NCI-H1436 treated with DMSO at 0.1 percent for 48 hours (cell line): ENCODE data around the gene ALKBH5.
A peak's percentile ranks its signal among the peaks of the same experiment; 100 is the strongest.

Source experiments
- DNase-seq: peaks from one replicate; lab custom pipeline; 2025; lab: John Stamatoyannopoulos, UW

ALKBH5 gene

DNA sequence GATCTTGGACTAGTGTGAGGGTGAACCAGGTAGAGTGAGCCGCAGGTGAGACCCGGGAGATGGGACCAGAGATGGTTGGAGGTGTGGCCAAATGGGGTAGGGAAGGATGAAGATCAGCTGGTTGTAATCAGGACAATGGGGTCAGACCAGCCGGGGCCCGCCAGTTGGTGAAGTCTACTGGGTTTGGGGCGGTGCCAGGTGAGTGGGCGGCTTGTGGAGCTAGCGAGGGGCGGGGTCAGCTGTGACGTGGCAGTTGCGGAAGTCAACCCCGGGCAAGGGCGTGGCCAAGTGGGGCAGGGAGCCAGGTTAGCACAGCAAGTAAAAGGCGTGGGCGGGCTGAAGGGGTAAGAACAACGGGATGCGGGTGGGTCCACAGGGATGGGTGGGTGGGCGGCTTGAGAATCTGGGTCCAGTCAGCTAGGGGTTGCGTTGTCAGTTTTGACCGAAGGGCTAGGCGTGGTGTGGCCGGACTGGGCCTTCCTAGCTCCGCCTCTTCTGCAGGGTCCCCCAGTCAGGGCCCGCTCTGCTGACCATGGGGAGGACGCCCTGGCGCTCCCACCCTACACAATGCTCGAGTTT lies 25.5 kb upstream of the ALKBH5 start:
- no peak for DNase-seq

DNA sequence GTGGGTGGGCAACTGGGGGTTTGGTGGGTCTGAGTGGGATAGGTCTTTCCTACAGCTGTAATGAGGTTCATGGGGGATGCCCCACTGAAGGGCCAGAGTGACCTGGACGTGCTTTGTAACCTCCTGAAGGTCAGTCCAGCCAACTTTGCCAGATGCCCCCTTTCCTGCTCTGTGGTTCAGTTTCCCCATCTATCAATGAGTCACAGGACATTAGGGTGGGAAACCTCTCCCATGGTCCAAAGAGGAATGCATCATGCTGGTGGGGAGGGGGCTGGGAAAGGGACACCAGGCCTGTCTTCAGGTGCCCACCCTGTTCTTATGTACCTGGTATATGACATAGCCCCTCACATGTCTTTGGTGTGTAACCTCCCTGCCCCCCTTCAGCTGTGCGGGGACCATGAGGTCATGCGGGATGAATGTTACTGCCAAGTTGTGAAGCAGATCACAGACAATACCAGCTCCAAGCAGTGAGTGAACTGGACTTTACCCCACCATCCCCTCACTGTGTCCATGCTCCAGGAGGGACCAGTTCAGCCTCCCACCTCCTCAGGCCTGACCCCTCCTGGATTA lies 24.0 kb upstream of the ALKBH5 start:
- no peak for DNase-seq

DNA sequence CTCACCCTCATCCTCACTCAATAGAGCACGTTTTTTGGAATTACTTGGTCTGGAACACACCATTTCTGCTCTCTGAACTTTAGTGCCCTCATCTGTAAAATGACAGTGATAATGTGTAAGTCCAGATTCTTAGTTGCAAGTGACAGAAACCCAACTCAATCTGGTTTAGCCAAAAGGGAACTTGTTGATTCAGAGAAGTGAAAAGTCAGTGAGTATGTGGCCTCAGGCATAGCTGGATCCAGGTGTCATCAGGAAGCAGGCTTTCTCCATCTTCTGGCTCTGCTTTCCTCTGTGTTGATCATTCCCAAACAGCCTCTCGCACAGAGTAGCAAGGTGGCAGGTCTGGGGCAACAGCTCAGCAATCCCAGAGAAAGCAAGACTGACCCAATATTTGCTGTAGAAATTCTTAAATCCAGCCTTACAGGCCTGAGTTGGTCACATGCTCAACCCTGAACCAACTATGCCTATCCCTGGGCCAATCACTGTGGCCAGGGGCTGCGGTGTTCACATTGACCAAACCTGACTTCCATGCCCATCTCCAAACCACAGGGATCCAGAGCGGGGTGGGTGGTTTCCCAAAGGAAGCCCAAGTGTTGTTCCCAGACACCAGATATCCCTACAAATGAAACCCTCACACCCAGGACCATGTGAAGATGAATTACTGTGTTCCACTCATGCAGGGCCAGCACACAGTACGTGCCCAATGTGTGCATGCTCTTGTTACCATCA lies 23.3 kb upstream of the ALKBH5 start:
- no peak for DNase-seq

DNA sequence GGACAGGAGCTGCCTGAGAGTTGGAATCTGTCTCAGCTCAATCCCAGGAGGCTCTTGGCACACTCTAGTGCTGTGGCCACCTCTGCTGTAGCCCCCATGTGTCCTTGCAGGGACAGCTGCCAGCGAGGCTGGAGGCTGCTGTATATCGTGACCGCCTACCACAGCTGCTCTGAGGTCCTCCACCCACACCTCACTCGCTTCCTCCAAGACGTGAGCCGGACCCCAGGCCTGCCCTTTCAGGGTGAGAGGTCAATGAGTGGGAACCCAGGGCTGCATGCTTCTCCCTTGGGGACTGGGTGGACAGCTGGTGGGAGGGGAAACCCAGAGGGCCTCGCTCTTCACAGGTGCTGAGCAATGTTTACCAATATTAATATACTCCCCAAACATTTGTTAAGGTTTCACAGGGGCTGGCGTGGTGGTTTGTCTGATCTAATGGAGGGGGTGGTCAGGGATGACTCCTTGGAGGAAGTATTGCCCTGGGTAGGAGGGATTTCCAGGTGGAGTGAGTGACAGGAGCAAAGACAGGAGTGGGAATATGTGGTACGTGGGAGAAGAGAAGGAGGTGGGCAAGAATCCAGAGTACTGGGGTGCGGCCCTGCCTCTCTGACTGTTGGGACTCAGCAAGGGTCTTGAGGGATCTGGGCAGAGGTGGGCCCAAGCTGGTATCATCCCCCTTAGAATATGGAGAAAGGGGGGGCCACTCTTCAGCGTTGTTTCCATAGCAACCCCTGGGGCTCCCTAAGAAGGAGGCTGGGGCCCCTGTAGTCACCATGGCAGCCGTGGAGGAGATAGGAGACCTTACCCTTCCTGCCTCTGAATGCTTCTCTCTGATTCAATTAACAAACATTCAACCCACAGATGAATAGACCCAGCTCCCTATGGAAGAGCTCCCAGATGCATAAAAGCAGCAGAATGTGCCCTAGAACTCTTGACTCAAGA lies 22.2 kb upstream of the ALKBH5 start:
- no peak for DNase-seq

DNA sequence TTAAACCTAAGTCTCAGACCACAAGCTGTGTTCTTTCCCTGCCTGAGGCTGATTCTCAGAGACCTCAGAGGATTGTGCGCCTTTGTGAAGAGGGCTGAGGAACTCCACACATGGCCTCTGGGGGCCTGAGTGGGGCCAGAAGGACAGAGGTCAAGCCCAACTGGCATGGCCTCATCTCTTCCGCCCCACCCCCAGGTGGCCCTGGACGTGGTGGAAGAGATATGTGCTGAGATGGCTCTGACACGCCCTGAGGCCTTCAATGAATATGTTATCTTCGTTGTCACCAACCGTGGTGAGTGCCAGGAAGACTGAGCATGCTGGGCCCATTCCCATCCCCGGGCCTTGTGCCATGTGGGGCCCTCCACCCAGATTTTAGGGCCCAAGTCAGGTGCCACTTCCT lies 20.1 kb upstream of the ALKBH5 start:
- DNase-seq = no peak

DNA sequence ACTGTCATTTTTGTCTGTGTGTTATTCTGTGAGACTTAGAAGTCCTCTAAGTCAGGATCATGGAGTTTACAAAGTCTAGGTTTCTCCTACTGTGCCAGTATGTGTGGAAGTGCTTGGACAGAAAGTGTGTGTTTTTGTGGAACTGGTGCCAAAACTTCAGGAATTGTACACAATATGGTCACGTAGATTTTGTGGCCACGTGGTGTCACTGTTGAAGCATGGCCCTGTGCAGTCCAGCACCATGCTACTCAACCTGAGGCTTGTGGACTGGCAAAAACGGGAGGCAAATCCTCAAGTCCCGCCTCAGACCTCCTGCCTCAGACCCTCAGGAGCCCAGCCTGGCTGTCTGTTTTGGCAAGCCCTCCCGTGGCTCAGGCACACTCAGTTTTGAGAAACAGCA lies 16.7 kb upstream of the ALKBH5 start:
- DNase-seq = no peak

DNA sequence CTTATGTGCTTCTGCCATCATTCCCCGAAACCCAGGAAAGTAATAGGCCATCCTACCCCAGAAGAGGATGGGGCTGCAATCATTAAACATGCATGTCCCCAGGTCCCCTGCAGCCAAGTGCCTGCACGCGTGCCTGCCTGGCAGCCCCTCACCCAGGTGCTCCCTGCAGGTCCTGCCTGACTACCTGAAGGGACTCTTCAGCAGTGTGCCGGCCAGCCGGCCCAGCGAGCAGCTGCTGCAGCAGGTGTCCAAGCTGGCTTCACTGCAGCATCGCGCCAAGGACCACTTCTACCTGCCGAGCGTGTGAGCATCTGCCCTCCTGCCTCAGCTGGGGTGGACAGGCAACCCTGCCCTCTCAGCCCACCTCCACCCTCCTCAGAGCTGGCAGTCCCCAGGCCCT lies 16.2 kb upstream of the ALKBH5 start:
- no peak for DNase-seq

DNA sequence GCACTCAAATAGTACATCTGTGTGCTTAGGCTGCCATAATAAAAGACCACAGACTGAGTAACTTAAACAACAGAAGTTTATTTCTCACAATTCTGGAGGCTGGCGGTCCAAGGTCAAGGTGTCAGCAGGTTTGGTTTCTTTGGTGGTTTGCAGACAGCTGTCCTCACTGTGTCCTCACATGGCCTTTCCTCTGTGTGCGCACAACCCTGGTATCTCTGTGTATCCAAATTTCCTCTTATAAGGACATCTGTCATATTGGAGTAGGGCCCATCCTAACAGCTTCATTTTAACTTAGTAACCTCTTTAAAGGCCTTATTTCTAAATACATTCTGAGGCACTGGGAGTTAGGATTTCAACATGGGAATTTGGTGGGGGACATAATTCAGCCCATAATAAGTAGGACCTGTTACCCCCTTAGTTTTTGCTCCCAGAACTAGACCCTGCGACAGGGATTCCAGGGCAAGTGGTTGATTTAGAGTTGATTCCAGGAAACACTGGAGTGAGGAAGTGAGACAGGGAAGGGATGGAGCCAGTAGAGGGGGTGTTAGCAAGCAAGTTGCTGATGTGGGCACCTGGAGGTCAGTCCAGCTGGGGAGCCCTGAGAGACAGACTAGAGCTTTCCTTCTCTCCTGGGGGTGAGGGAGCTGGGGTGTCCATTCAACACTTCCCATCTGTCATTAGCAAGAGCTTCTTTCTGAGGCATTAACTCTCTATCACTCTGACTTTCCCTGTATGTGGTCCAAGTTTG lies 10.9 kb upstream of the ALKBH5 start:
- DNase-seq = no peak

DNA sequence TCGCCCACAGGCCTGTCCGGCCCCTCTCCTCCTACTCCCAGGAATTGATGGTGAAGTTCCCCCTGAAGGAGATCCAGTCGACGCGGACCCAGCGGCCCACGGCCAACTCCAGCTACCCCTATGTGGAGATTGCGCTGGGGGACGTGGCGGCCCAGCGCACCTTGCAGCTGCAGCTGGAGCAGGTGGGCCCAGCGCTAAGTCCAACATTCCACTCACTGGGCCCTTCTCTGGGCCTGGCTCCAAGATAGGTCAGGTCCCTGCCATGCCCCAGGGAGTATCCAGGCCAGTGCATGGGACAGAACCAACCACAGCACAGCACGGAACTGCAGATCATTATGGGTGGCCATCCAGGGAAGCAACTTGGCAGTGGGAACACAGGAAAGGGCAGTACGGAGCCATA lies 9.9 kb upstream of the ALKBH5 start:
- DNase-seq = no peak

DNA sequence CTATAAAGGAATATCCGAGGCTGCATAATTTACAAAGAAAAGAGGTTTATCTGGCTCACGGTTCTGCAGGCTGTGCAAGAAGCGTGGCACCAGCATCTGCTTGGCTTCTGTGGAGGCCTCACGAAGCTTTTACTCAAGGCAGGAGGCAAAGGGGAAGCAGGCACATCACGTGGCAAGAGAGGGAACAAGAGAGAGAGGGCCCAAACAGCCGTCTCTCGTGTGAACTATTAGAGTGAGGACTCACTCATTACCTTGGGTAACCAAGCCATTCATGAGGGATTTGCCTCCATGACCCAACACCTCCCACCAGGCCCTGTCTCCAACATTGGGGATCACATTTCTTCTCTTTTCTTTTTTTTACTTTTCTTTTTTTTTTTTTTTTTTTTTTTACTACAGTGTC lies 7.5 kb upstream of the ALKBH5 start:
- no peak for DNase-seq

DNA sequence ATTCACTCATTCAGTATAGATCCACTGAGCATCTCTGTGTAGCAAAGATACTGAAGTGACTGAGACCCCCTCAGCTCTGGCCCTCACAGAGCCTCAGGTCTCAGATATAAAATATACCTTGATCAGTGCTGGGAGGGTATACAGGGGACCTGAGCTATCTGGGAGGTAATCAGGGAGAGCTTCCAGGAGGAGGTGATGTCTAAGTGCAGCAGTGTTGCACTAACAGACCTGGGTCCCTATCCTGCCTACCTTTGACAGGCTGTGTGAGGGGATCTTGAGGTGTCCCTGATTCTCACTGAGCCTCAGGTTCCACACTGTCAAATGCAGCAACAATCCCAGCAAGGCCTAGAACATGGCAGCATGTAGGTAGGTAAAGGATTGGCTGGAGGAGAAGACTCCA lies 6.5 kb upstream of the ALKBH5 start:
- no peak for DNase-seq

DNA sequence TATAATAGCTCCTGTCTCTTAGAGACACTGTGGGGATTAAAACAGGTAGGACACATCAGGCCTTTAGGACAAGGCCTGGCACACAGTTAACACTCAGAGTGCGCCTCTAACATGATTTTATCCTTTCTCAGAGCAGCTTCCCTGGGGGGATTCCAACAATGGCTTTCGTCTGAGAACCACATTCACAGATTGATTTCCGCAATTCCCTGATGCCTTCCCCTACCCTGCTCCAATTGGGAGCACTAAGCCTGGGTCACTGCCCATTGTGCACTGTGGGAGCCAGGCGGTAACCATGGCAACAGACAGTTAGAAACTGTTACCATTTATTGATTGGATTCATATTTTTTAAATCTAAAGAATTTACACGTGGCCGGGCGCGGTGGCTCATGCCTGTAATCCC lies 5.9 kb upstream of the ALKBH5 start:
- no peak for DNase-seq

DNA sequence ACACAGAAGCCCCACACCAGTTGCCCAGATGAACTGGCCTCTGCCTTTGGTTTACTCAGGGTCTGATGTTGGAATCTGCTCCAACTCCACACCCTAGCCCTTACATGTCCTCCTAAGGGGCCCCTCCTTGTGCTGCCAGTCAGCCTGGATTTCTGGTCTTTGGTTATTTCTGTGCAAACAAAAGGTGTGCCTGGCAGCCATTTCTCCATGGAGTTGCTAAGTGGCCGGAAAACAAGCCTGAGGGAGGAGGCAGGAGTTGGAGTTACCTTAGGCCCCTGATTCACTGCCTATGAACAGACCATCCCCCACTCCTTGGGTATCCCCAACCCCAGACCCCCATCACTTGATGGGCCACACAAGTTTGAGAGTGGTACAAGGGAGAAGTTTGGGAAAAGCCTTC lies 4.4 kb upstream of the ALKBH5 start:
- DNase-seq = no peak

DNA sequence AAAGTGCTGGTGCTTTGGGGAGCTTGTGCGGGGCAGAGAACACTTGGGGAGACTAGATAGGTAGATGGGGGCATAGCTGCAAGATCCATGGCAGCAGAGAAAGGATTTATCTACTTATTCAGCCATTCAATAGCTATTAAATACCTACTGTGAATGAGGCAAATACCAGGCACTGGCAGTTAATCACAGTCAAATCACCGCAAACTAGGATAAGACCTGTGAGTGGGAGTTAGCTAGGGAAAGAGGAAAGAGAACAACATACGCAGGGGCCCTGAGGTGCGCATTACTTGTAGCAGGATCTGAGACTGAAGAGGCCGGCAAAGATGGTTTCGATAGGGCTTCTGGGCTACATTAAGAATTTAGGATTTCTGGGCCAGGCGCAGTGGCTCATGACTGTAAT lies 3.8 kb upstream of the ALKBH5 start:
- DNase-seq = no peak

DNA sequence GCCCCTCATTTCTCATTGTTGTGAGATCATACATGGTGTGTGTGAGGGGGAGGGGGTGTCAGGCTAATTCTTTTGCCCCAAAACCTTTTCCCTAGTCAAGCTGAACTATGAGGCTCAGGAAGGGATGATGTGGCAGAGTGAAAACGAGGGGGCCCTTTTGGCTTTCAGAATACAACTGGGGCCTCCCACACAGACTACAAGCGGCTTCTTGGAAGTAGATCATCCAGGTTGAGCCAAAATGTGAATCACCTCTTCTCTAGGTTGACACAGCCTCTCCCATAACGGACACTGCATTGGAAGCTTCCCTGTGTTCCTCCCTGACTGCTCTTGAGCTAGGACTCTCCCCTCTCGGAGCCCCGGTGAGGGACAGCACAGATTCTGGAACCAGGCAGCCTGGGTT lies 2.3 kb upstream of the ALKBH5 start:
- no peak for DNase-seq

DNA sequence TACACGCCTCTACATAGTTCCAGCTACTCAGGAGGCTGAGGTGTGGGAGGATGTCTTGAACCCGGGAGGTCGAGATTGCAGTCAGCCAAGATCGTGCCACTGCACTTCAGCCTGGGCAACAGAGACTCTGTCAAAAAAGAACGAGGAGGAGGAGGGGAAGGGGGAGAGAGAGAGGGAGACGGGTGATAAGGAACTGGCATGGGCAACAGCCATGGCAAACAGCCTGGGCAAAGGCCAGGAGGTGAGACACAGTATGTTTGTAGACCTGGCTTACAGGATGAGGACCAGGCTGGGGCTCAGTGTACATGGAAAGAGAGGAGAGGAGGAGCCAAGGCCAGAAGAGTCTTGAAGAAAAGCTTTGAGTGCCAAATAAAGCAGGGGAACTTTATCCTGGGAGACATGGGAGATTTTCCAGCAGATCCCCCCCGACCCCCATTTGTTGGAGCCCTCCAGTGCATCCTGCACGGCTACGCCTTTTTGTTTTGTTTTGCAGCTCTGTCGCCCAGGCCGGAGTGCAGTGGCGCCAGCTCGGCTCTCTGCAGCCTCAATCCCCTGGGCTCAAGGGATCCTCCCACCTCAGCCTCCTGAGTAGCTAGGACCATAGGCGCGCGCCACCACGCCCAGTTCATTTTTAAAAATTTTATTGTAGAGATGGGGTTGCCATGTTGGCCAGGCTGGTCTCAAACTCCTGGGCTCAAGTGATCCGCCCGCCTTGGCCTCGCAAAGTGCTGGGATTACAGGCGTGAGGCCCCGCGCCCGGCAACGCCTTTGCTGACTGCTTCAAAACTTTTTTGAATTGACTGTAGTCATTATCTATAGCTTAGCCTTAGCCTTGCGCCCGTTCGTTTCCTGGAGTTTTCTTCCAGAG lies 1.3 kb upstream of the ALKBH5 start:
- no peak for DNase-seq

DNA sequence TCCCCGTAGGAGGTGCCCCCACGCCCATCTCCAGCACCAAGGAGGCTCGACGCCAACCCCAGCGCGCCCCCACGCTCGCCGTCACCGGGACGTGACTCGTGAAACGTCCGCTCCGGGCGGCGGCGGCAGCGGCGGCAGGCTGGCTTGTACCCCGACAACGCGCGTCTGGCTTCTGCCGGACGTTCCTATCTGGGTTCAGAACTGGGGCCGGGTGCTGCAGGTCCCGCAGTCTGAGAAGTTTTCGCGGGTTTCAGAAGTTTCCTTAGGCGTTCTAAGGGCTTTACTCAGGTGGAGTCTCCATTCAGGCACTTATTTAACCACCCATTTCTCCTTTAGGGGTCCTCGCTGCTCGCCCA lies 672 bp upstream of the ALKBH5 start:
- peak; percentile 76 for DNase-seq

DNA sequence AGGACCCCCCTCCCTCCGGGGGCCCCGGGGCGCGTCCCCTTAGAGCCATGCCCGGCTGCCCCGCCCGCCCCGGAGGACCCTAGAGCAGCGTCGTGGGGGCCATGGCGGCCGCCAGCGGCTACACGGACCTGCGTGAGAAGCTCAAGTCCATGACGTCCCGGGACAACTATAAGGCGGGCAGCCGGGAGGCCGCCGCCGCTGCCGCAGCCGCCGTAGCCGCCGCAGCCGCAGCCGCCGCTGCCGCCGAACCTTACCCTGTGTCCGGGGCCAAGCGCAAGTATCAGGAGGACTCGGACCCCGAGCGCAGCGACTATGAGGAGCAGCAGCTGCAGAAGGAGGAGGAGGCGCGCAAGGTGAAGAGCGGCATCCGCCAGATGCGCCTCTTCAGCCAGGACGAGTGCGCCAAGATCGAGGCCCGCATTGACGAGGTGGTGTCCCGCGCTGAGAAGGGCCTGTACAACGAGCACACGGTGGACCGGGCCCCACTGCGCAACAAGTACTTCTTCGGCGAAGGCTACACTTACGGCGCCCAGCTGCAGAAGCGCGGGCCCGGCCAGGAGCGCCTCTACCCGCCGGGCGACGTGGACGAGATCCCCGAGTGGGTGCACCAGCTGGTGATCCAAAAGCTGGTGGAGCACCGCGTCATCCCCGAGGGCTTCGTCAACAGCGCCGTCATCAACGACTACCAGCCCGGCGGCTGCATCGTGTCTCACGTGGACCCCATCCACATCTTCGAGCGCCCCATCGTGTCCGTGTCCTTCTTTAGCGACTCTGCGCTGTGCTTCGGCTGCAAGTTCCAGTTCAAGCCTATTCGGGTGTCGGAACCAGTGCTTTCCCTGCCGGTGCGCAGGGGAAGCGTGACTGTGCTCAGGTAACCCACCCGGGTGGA lies 759 bp downstream of the ALKBH5 start:
- DNase-seq = no peak

DNA sequence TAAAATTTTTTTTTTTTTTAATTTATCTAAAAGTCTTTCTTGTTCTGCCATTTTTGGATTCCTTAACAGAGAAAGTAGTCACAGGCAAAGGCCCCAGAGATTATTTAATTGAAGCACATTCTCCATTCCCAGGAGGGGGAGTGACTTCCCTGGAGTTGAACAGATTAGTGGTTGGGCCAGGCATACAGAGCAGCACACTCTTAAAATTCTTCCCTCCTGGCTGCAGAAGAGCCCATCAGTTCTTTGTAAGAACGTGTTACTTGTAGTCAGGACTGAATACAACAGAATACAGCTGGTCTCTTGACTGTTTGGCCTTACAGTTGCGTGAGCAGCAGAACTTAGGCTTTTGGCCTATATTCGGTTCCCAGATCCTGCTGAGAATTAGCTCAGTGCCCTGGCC lies 1.8 kb downstream of the ALKBH5 start:
- no peak for DNase-seq
